ENCODE data around the gene CLPTM1.

Gene CLPTM1

DNA sequence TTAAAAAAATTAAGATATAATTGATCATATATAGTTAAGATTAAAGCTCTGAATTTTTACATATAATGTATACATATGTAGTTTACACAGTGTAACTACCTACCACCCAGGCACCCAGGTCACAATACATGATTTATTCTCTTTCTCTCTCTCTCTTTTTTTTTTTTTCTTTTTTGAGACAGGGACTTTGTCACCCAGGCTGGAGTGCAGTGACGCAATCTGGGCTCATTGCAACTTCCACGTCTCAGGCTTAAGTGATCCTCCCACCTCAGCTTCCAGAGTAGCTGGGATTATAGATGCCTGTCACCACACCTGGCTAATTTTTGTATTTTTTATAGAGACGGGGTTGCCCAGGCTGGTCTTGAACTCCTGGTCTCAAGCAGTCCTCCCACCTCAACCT is 64.9 kb downstream of the CLPTM1 start:
- no peak for DNase-seq

DNA sequence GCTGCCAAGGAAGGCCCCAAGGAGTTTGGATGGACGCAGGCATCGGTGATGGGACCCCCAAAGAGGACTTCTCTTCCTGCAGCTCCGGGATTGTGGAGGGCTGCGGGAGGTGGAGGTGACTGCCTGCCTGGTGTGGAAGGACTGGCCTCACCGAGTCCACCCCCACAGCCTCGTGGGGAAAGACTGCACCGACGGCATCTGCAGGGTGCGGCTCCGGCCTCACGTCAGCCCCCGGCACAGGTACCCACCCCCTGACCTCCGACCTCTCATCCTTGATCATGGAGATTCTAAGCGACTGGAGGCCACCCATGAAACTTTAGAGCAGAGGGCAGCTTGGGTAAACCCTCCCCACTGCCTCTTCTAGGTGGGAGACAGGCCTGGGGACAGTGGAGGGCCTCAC is 66.8 kb downstream of the CLPTM1 start:
- no peak for DNase-seq

DNA sequence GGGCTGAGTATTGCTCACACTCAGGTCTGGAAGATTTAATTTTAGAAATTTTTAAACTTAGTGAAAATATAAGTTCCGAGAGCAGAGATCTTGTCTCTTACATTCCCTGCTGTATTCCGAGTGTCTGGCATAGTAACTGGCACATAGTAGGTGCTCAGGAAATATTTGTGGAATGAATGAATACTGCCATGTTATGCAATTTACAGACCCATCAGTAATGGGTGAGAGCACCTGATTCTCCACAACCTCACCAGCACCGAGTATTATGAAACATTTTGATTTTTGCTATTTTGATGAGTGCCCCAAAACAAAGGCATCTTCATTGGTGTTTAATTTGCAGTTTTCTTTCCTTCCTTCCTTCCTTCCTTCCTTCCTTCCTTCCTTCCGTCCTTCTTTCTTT is 67.9 kb downstream of the CLPTM1 start:
- DNase-seq = no peak

DNA sequence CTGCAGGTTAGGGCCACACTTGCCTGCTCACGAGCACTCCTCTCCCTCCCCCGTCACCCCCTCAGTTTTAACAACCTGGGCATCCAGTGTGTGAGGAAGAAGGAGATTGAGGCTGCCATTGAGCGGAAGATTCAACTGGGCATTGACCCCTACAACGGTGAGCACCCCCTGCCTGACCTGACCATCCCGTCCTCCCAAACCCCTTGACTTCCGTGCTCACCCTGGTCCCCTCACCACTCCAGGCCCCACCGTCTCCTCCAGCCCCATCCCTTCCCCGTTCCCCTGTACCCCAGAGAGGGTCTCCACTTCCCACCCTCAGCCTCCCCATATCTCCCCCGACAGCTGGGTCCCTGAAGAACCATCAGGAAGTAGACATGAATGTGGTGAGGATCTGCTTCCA is 70.1 kb downstream of the CLPTM1 start:
- no peak for DNase-seq

DNA sequence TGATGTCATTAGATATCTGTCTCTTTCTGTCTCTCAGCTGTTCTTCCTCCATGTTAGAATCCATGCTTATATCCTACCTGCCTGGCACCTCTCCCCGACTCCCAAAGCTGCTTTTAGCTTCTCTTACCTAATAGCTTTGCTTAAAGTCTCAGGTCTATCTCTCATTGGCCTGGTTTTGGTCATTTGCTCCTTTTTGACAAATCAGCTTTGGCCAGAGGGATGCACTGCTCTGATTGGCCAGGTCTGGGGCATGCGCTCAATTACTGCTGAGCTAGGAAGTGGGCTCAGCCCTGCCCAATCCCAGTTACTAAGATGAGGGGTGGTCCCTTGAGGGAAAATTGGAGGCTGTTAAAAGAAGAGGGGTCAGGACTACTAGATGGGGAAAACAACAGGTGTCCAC is 72.2 kb downstream of the CLPTM1 start:
- DNase-seq = no peak

DNA sequence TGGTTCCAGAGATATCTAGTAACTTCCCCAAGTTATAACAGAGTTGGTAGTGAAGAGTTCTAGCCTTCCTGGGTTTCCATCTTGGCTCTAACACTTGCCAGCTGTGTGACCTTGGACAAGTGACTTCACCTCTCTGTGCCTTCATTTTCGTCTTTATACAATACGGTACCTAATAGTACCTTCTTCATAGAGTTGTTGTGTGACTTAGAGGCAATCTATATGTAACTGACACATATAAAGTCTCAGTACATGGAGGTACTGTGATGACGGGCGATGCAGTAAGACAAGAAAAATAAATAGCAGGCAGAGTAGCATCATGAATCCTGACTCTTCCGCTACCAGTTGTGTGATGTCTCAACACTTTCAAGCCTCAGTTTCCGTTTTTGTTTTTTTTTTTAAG is 75.6 kb downstream of the CLPTM1 start:
- DNase-seq = no peak

DNA sequence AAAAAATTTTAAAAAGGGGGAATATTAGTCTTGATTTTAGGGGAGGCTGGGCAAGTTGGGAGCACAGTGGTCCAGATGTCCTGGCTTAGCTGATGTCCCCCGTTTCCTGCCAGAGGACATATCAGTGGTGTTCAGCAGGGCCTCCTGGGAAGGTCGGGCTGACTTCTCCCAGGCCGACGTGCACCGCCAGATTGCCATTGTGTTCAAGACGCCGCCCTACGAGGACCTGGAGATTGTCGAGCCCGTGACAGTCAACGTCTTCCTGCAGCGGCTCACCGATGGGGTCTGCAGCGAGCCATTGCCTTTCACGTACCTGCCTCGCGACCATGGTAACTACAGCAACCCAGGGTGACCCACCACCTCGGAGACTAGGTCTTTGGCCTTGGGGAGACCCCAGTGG is 77.2 kb downstream of the CLPTM1 start:
- DNase-seq = no peak

DNA sequence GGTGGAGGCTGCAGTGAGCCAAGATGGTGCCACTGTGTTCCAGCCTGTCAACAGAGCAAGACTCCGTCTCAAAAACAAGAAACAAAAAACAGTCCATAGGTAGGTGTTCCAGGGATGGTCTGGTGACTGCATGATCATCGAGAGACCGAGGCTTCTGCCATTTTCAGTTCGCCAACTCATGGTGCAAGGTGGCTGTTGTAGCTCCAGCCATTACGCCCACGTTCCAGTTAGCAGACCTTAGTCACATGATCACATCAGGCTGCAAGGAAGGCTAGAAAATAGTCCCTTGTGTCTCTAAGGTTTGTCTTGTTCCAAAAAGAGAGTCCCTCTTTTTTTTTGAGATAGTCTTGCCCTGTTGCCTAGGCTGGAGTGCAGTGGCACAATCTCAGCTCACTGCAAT is 80.6 kb downstream of the CLPTM1 start:
- DNase-seq = no peak

DNA sequence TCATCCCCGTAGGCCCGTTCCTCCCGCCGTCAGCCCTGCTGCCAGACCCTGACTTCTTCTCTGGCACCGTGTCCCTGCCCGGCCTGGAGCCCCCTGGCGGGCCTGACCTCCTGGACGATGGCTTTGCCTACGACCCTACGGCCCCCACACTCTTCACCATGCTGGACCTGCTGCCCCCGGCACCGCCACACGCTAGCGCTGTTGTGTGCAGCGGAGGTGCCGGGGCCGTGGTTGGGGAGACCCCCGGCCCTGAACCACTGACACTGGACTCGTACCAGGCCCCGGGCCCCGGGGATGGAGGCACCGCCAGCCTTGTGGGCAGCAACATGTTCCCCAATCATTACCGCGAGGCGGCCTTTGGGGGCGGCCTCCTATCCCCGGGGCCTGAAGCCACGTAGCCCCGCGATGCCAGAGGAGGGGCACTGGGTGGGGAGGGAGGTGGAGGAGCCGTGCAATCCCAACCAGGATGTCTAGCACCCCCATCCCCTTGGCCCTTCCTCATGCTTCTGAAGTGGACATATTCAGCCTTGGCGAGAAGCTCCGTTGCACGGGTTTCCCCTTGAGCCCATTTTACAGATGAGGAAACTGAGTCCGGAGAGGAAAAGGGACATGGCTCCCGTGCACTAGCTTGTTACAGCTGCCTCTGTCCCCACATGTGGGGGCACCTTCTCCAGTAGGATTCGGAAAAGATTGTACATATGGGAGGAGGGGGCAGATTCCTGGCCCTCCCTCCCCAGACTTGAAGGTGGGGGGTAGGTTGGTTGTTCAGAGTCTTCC is 82.4 kb downstream of the CLPTM1 start:
- DNase-seq = no peak

DNA sequence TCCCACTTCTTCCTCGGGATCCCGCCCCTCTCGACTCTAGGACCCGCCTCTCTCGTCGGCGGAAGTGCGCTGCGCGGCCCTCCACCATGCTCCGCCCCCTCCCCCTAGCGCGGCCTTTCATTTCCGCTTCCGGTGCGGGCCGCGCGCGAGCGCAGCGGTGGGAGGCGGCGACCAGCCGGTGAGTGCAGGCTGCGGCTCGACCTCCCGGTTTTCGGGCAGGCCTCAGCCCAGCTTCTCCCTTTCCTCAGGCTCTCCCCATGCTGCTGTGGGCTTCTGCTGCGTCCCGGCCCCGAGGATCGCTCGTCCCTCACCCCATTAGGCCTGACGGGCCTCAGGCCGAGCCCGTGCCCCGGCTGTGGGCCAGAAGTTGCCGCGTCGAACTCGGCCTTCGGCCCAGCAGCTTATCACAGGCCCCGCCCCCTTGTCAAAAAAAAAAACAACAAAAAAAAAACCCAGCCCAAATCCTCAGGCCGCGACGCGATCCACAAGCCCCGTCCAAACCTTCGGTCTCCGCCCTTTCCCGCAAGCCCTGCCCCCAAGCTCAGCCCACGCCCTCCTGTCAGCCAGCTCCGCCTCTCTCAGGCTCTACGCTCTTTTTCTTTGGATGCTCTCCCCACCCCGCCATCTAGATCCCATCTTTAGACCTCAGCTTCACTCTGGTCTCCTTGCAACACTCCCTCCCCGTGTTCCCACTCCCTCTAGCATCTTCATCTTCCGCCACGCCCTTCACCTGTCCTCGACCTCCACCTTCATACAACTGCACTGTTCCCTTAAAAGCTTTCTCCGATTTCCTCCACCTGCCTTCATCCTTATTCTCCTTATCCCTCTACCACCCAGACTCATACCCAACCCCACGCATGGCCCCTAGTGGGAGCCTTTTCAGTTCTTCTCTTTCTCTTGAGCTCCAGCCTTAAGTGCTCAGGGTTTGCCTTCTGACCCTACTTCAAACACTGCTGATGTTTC is 84.0 kb downstream of the CLPTM1 start, which contains the start of gene CLASRP:
CLASRP (plus strand) TSS at position 115 of the 963 bp plus-strand sequence. CDS start 1,168 bp downstream, outside the sequence.
- peak; percentile 93 for DNase-seq

DNA sequence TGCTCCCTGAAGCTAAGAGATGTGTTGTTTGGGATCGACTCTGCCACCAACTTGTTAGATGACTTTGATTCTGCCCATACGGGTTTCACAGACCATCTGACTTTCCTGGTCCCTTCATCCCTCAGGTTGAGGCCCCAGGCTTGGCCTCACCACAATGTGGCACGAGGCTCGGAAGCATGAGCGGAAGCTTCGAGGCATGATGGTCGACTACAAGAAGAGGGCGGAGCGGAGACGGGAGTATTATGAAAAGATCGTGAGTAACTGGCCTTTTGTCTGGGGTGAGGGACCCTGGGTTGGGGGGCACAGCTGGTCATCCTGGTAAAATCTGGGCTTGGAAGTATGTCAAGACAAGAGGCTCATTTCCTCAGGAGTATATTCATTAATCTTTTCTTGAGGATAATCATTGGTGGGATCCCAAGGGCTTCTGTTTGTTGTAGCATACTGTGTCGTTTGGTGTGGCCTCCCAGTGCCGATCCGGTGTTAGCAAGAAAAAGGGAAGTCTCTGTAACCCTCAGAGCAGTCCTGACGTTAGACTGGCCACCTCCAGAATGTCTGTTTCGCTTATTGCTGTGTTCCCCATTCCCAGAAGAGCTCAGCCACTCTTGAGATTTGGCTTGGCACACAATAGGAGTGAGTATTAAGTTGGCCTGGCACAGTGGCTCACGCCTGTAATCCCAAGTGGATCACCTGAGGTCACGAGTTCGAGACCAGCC is 85.0 kb downstream of the CLPTM1 start:
- DNase-seq = no peak

DNA sequence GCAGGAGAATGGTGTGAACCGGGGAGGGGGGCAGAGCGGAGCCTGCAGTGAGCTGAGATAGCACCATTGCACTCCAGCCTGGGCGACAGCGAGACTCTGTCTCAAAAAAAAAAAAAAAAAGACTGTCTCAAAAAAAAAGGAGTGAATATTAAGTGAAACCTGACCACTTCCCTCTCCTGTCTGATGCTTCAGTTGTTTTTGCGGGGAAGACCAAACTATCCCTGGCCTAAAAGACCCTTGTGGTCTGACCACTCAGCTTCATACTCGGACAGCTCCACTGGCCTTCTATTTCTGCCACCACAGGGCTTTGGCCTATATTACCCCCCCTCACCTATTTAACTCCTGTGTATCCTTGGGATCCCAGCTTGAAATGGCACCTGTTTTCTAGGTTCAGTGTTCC is 85.9 kb downstream of the CLPTM1 start:
- no peak for DNase-seq
